Keratinocyte (primary cell): ENCODE measurements around the gene CD79A.

Source experiments
- CTCF ChIP-seq, 3 experiments: IDR thresholded peaks in 1 of 3; conservative IDR thresholded peaks in 1 of 3; optimal IDR thresholded peaks in 1 of 3; 2 replicates in 2 of 3; 3 replicates in 1 of 3; pipeline versions ENCODE3 to v1.5.1; 2011; ENCODE audit warnings: low read length in 3 of 3, mild to moderate bottlenecking in 3 of 3, moderate library complexity in 2 of 3, control low read depth in 1 of 3, inconsistent platforms in 1 of 3; ENCODE audit not compliant: insufficient read depth in 2 of 3; ENCODE audit errors: extremely low read depth in 1 of 3
- EZH2 ChIP-seq: IDR thresholded peaks from one replicate; pipeline ENCODE4 v1.6.1; 2012; ENCODE audit warnings: inconsistent platforms, mild to moderate bottlenecking, low read length, moderate library complexity

DNA sequence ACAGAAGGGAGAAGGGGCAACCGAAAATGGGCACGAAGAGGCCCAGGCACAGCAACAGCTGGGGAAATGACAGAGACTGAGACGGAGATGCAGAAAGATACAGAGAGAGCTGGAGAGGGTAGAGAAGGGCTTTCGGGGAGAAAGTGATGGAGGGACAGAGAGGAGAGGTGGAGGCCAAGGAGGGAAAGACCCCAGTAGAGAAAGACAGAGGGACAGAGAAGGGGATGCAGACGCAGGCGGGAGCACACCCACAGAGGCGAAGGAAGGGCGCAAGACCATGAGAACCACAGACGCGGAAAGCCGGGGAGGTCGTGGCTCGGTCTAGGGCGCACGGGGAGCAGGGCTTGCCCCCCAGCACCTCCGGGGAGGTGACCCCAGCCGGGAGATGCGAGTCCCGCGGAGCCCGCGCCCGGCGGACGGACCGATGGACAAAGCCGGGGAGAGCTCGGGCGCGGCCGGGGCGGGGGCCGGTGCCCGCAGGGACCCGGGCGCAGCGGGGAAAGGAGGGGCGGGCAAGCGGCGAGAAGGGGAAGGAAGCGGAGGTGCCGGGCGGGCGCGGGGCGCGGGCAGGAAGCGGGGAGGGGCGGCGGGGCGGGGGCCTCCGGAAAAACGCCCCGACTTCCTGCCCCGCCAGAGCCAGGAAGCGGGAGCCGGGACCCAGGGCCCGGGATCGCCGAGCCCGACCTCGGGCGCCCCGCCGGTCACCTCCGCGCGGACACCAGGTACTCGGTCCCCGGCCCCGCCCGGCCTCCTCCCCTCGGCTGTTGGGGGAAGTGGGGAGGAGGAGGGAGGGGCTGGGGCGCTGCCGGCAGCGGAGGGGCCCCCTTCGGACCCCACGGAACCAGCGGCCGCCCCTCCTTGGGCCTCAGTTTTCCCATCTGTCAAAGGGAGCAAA lies 5.7 kb downstream of the CD79A start, which contains the start of gene ARHGEF1:
- TF ChIP-seq CTCF (optimal IDR thresholded peaks at IDR 0.05 in 1 of 3, IDR thresholded peaks at IDR 0.05 in 1 of 3, conservative IDR thresholded peaks at IDR 0.05 in 1 of 3; ENCODE audit: extremely low read depth in 1 of 3, insufficient read depth in 2 of 3, low read length in 3 of 3): no peak
- TF ChIP-seq EZH2: no peak
